ENCODE results near the gene ADGRG7.

- TF ChIP-seq CTCF (conservative IDR thresholded peaks at IDR 0.05 in 1 of 2, IDR thresholded peaks at IDR 0.05 in 1 of 2; ENCODE audit: low read depth in 1 of 2, low read length in 2 of 2) = no peak
- no peak for TF ChIP-seq EZH2 (IDR thresholded peaks at IDR 0.05; ENCODE audit: low read length, missing control alignments)
Observed at GRCh38 chr3:100696161-100696560, 86.8 kb downstream of the ADGRG7 start.

Data from fibroblast of lung (primary cell).